Psoas muscle (tissue), 8 donors: ENCODE results near the gene PCDH19. TPM values are rescaled to one million over a fixed set of nuclear protein-coding genes. Genes with fewer than 3 reads are reported as not detected.

Source experiments
- ATAC-seq, 4 donors: fragments of 200-7000 bp; cut with Tn5 transposase; one replicate each; pipeline ENCODE4 v1.9.1; 2020; ENCODE audit warnings: moderate library complexity in 3 of 4, mild to moderate bottlenecking in 2 of 4
- DNase-seq, 2 donors: peaks; one replicate each; pipeline ENCODE4 v3.0.0-alpha.2; 2020
- H3K27ac ChIP-seq: fragments of 200-600 bp; one replicate; pipeline ENCODE4 v1.8.0; 2022
- H3K27me3 ChIP-seq, 3 donors: fragments of 200-600 bp in 1 of 3; one replicate each; pipeline versions ENCODE4 v1.6.1 to v1.8.0; 2013 to 2022; ENCODE audit warnings: low read length in 2 of 3, mild to moderate bottlenecking in 2 of 3, moderate library complexity in 1 of 3; ENCODE audit not compliant: insufficient read depth in 3 of 3
- H3K36me3 ChIP-seq, 2 donors: fragments of 200-600 bp in 1 of 2; one replicate each; pipeline versions ENCODE4 v1.6.1 to v1.8.0; 2013 to 2022; ENCODE audit warnings: low read depth in 1 of 2, mild to moderate bottlenecking in 1 of 2, moderate library complexity in 1 of 2; ENCODE audit not compliant: insufficient read depth in 1 of 2
- H3K4me1 ChIP-seq: fragments of 200-600 bp; one replicate; pipeline ENCODE4 v1.8.0; 2022
- H3K4me3 ChIP-seq: fragments of 200-600 bp; one replicate; pipeline ENCODE4 v1.8.0; 2022; ENCODE audit warnings: mild to moderate bottlenecking
- H3K9me3 ChIP-seq: fragments of 200-600 bp; one replicate; pipeline ENCODE4 v1.8.0; 2022
- WGBS, 3 donors: extraction: QIAGEN DNeasy Blood & Tissue Kit; methylation state at CpG; one replicate each; pipeline versions ENCODE4 v1.1.6 to v1.1.7; 2013; 5-methylcytosine and 5-hydroxymethylcytosine counted together
- intact Hi-C, 2 donors: fragments of 100-400 bp; cut with DNase I; formaldehyde crosslinking; loops; one replicate each; pipeline versions ENCODE4 v1.11.0 to v1.14.2; 2022
- polyA plus RNA-seq, 3 donors: library from polyadenylated mRNA; stranded (reverse); fragments of 200-250 nt; gene quantifications; one replicate each; pipeline ENCODE4 v1.2.3, GENCODE V29; 2013
- total RNA-seq, 4 donors: library from RNA; stranded (reverse); fragmentation: NEBNext Ultra II Directional in 2 of 4; extraction: Animal tissue kit (Norgen Biotek cat#: 25700) in 2 of 4; gene quantifications; one replicate each; pipeline versions ENCODE4 v1.2.1 to v1.2.4, GENCODE V29; 2021 to 2023
- TF ChIP-seq, protein P1 (sequence below): fragments of 200-600 bp; IDR thresholded peaks from one replicate; pipeline ENCODE4 v1.8.0; 2022; ENCODE audit warnings: antibody characterized with exemption
- donor health status: healthy with polysubstance abuse.
- donor health status: DM: no; HTN: no; CAD: no; lungs with moderate emphysema.
- donor health status: Bipolar disorder and iron deficiency.
- donor health status: healthy.
- donor health status: DM: yes; HTN: yes; CAD: no.
- donor health status: DM: no; HTN: no; CAD: no.
- donor health status: DM: no; HTN: no; CAD: no.
- donor health status: DM: yes; HTN: yes; CAD: no.

The PCDH19 gene
- total and polyA plus RNA-seq, 7 donors, result 0.13 to 1.2 (median 0.40) TPM

DNA sequence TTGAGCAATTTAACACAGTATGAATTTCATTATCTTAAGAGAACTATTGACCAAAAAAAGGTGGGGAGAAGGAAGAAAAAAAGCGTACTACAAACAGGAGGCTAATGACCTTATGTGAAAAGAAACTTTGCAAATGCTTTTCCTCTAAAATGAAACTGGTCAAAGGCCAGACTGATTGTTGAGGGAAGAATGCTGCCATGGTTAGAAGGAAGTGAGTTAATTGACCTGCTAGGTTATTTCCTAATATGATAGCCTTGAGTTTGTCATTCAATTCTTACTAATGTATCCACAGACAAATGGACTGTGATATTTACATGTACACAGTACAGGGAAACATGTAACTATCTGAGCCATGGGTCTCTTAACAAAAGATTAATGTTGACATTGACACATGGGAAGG, 132.8 kb downstream of the PCDH19 start:
- TF ChIP-seq, protein P1, sequence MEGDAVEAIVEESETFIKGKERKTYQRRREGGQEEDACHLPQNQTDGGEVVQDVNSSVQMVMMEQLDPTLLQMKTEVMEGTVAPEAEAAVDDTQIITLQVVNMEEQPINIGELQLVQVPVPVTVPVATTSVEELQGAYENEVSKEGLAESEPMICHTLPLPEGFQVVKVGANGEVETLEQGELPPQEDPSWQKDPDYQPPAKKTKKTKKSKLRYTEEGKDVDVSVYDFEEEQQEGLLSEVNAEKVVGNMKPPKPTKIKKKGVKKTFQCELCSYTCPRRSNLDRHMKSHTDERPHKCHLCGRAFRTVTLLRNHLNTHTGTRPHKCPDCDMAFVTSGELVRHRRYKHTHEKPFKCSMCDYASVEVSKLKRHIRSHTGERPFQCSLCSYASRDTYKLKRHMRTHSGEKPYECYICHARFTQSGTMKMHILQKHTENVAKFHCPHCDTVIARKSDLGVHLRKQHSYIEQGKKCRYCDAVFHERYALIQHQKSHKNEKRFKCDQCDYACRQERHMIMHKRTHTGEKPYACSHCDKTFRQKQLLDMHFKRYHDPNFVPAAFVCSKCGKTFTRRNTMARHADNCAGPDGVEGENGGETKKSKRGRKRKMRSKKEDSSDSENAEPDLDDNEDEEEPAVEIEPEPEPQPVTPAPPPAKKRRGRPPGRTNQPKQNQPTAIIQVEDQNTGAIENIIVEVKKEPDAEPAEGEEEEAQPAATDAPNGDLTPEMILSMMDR, result no peak
- intact Hi-C loops, result no loop called here
- H3K27me3 ChIP-seq, result no peaks in the 10 kb centered on the region

DNA sequence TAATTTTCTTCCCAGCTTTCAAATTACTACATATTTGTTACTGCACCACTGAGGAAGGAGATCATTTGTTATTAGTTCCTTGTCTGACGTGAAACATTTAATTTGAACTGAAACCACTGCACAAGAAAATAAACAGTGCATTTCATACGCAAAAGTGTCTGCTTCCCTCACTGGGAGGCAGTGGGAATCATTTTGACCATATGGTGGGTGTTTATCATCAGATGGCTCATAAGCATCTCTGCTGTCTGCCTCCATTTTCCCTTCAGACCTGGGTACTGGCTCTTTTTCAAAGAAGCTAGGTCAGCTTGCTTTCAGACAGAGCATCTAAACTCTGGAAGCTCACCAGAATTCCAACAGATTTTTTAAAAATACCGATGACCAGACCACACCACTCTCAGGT, 135.2 kb downstream of the PCDH19 start:
- Histone ChIP-seq H3K27ac (no peak overlapping the region), H3K4me1 (no peaks in the 10 kb centered on the region), H3K27me3 (no peaks in the 10 kb centered on the region), H3K36me3 (no peaks in the 10 kb centered on the region), H3K9me3 (no peaks in the 10 kb centered on the region), H3K4me3 (no peak overlapping the region)
- intact Hi-C loops, result no loop called here
- no peak for DNase-seq
- no peak for ATAC-seq
- TF ChIP-seq, protein P1, result no peak
- 58 to 70% (median 59%) methylated on average over 3 of the region's 3 CpGs for WGBS, 3 donors

More for the DNA sequence above, 132.8 kb downstream of the PCDH19 start:
- ATAC-seq (no peak), DNase-seq (no peak)
- peaks cover 3% of the 10 kb centered on the region for H3K9me3 ChIP-seq
- no peaks in the 10 kb centered on the region for H3K4me1 ChIP-seq
- WGBS, 3 donors, result 74 to 87% (median 75%) methylated on average over 1 of the region's 1 CpG
- H3K36me3 ChIP-seq, result no peaks in the 10 kb centered on the region
- H3K4me3 ChIP-seq, result no peak overlapping the region
- no peak overlapping the region for H3K27ac ChIP-seq

DNA sequence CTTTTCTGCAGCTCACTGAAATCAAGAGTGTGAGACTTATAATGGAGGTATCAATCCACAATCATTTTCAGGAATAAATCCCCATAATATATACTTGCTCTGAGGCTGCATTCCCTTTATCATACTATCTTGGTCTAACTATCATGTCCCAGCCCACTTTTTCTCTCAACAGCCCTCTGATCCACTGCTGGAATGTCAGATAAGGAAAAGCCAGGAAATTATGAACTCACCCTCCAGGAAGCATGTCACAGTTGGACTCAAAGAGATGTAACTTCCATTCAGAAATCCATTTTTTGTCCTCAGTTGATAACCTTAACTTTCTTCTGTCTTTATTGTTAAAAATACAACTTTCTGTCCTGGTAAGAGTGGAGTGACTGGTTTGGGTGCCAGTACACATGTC, 144.9 kb downstream of the PCDH19 start:
- H3K4me3 ChIP-seq, result no peak overlapping the region
- H3K9me3 ChIP-seq, result no peaks in the 10 kb centered on the region
- intact Hi-C loops, result no loop called here
- no peak for ATAC-seq
- TF ChIP-seq, protein P1, result no peak
- no peaks in the 10 kb centered on the region for H3K36me3 ChIP-seq
- H3K27me3 ChIP-seq, result no peaks in the 10 kb centered on the region
- no peaks in the 10 kb centered on the region for H3K4me1 ChIP-seq
- no peak overlapping the region for H3K27ac ChIP-seq
- no peak for DNase-seq

DNA sequence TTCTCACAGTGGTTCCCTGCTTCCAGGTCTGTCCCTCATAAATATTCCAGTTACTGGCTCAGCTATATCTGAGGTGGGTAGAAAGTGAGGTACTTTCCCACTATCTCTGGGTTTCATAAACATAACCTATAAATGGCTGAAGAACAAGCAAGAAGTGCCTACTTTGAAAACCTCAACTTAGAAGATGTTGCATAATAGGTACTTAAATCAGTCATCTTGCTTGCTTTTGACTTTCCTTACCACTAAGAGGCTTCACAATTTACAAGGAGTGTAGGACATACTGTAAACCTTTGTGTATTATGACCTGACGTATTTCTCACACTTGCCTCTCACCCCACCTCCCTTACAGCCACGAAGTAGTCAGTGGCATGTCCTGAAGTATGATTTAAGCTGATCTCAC, 145.9 kb downstream of the PCDH19 start:
- Histone ChIP-seq H3K36me3 (no peaks in the 10 kb centered on the region), H3K27ac (no peak overlapping the region), H3K4me1 (no peaks in the 10 kb centered on the region), H3K27me3 (no peaks in the 10 kb centered on the region), H3K4me3 (no peak overlapping the region), H3K9me3 (no peaks in the 10 kb centered on the region)
- TF ChIP-seq, protein P1, result no peak
- intact Hi-C loops, result no loop called here
- ATAC-seq (no peak), DNase-seq (no peak)
- WGBS, 3 donors, result 35 to 59% (median 55%) methylated on average over 2 of the region's 2 CpGs

DNA sequence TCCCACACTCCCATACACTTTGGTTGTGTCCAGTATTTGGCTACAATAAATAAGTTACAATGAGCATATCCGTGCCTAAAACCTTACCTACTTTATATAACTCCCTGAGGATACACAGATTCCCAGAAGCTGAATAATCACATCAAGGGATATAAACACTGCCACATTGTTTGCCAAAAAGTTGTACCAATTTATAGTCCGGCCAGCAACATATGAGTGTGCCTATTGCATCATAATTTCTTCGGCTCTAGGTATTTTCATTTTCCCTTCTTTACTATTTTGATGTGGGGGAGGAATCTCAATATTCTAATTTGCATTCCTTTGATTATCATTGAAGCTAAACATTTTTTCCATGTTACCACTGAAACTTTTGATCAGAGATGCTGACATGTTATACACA, 146.4 kb downstream of the PCDH19 start:
- TF ChIP-seq, protein P1, result no peak
- H3K4me1 ChIP-seq, result no peaks in the 10 kb centered on the region
- intact Hi-C loops, result no loop called here
- 46 to 61% (median 49%) methylated on average over 3 of the region's 3 CpGs for WGBS, 3 donors
- no peak overlapping the region for H3K4me3 ChIP-seq
- H3K27ac ChIP-seq, result no peak overlapping the region
- H3K9me3 ChIP-seq, result no peaks in the 10 kb centered on the region
- H3K27me3 ChIP-seq, result no peaks in the 10 kb centered on the region
- no peak for DNase-seq
- ATAC-seq, result no peak
- no peaks in the 10 kb centered on the region for H3K36me3 ChIP-seq
